HG02610 (cell line): Measurements from ENCODE around the gene C10orf90.
"Not testable (repeated sequence)": the region's sequence is repeated elsewhere in the genome, so short reads cannot be mapped to it uniquely, and the experiment has no call there.

Source experiments
- ATAC-seq: cut with Tn5 transposase; IDR thresholded peaks from one replicate; pipeline ENCODE4 v1.9.1; 2021; ENCODE audit warnings: mild to moderate bottlenecking, moderate library complexity; ENCODE audit not compliant: unreplicated experiment

C10orf90 gene

DNA sequence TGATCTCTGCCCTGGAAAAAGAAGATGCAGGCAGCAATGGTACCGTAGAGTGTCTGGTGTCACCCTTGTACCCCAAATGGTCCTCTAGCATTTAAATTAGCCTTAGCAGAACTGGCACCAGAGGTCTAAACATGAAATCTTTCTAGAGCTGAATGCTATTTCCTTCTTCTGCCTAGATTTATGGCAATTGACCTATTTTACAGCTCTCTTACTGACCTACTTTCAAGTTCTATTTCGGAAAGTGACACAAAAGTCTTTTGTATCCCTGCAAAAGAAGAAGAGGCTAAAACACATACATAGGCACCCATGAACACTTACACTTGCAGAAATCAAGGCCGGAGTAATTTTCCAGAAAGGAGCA lies 272.1 kb downstream of the C10orf90 start:
- no peak for ATAC-seq

DNA sequence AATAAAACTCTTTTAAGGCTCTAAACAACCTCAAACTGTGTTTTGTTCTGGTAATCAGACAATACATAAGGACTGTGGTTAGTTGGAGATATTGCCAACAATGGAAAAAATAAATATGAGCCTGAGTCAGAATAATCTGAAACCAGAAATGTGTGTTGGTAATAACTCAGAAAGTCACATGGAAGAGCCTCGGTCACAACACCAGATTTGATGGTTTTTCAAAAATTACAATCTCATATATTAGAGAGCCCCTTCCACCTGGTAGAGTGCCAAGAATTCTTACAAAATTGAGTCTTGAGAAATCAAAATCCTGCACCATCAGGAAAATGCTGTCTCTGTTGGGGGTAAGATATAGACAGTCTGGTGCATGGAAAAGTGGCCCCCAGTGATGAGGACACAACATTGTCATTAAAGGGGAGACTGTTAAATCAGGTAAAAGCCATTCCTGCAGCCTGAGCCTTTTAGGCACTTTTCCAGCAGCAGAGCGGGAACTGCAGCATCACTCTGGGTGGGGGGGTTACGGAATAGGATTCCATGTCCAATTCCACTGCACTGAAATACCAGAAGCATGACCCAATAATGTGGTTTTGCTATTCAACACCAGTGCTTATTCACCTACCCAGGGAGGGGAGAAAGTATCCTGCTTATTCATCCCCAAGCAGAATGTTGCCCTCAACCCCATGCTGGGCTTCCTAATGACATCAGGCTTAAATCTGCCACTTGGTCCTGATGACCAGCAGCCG lies 272.7 kb downstream of the C10orf90 start:
- ATAC-seq: no peak

DNA sequence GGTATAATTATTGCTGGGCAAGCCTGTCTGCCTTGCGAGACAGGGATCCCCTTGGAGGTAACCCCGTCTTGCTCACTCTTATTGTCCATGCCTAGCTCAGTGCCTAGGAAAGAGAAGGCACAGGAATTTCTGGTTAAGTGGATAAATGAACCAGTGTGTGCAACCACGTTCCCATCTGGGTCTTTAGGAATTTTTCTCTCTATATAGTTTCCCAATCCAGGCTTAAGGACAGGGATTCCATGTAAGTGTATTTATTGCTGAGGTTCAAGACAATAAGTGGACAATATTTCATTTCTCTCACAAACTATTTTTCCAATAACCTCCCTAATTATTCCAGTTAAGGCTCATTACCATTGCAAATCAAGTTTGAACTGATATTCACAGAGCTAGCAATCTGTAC lies 273.3 kb downstream of the C10orf90 start:
- ATAC-seq: no peak

DNA sequence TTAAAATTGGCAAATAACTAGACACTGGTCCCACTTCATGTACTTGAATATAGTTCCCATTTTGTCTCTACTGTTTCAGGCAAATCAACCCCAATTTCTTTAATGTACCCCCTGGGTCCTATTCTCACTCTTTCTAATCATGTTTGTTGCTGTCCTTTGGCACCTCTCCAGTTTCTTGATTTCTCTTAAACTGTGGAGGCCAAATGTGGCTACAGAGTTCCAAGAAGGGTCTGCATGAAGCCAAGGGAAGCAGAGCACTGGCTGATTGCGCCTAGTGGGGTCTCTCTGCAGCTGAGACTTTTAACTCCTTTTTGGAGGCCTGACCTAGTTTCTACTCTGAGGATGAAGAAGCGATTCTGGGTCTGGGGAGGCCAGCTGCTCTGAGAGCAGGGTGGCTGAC lies 275.5 kb downstream of the C10orf90 start:
- ATAC-seq: no peak

DNA sequence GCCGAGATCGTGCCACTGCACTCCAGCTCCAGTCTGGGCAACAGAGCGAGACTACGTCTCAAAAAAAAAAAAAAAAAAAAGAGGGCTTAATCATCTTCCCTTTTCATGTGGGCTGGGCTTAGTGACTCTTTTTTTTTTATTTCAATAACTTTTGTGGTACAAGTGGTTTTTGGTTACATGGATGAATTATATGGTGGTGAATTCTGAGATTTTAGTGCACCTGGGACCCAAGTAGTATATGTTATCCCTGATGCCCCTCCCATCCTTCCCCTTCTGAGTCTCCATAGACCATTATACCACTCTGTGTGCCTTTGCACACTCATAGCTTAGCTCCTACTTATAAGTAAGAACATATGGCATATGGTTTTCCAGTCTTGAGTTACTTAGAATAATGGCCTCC lies 277.4 kb downstream of the C10orf90 start:
- no peak for ATAC-seq

DNA sequence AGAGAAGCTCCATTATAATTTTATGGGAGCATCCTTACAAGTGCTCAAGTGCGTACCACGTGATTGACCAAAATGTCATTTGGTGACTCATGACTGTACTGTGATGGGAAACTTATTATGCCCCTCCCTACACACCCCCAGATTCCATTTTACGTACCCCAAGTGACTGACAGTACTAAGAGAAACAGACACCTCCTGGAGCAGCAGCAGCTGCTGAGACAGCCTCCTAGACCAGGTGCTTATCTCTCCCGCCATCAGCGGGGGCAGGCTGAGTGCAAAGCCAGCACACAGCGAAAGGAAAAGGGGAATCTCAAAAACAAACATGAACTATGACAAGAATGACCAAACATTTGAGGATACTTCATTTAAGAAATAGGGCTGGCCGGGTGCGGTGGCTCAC lies 278.0 kb downstream of the C10orf90 start:
- ATAC-seq: no peak

DNA sequence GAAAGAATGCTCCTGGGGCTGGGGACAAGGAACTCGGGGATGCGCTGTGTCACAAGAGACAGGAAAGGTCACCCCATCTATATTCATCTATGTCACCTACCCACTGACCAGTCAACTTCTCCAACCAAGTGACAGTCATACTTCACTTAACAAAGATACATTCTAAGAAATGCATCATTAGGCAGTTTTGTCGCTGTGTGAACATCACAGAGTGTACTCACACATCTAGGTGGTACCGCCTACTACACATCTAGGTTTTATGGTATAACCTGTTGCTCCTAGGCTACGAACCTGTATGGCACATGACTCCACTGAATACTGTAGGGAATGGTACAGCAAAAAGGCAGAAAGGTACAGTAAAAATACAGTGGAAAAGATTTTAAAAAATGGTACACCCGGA lies 278.4 kb downstream of the C10orf90 start:
- ATAC-seq: no peak

DNA sequence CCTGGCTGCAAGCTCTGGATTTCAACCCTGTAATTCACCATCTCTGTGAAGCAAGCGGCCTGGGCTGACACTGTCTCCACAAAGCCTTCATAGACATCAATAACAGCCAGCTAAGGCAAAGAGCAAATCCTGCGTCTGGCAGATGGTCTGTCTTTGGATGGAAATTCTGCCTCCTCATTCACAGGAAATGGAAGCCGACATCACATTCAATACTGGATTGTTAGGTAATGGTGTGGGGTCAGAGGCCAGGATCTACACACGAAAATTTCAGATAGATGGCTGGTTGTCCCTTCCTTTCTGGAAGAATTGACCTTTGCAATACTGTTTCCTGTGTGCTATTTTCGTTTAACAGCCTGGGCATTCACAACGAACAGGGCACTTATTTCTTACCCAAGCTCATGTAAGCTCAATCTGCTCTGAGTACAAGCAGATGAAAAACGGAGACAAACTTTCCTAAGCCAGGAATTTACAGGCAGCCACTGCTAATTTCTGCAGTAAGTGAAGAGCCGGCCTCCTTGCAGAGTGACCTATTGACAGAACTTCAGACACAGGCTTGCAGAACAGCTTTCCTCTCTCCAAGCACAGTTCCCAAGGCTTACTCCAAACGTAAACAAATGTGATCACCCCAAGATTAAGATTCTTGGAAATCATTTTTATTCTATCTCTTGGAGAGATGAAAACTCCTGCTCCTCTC lies 279.2 kb downstream of the C10orf90 start:
- ATAC-seq: no peak

DNA sequence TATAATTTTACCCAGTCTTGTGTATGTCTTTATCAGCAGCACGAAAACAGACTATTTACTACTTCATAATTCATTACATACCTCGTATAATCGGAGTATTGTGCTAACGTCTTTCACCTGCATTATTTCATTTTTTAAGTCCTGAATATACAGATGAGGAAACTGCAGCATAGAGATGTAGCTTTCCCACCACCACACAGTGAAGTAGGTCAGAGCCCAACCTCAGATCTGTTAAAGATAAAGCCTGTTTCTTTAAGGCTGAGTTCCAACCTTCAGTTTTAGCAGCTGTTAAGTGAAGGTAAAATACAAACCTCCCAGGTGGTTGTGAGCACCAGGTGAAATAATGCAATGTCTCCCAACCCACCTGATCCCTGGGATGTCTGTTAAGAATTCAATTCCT lies 280.2 kb downstream of the C10orf90 start:
- no peak for ATAC-seq

DNA sequence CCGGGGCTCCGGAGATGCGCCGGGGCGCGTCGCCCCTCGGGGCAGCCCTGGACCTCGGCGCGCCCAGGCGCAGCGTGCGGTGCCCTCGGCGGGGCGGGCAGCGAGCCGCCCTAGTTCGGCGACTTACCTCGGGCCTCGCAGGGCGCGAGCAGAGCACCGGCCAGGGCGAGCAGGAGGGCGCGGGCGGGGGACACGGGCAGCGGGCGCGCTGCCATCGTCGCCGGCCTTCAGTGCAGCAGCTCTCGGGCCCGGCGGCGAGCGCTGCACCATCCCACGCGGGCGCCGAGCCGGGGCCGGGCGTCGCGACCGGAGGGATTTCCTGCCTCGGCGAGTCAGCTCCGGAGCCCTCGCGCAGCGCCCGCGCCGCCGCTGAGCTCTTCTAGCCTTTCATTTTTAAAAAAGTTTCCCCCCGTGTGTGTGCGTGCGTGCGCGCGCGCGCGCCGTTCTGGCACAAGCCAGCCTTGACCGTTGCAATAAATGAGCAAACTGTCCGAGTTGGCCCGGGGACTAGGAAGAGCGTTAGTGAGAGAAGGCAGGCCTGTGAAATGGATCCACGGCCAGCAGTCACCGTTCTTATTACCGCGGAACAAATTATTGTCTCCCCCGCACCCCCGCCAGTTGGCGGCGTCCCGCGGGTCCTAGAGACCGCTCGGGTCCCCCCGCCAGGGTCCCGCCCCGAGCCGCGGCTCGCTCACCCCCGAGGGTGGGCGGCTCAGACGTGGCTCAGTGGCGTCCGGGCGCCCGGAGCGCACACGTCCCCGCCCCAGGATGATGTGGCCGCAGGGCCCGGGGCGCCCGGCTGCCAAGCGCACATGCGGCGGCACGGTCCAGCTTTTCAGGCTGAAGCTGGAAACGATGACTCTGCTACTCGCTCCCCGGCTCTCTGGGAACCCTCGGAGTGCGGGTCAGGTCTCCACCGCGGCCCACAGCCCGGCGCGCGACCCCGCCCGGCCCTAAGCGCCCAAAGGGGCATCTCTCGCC lies 282.3 kb downstream of the C10orf90 start, which contains the start of gene ADAM12:
TSS of gene ADAM12 (minus strand) at position 547 of the 981 bp plus-strand sequence. CDS start at position 215, 332 bp downstream.
- no peak for ATAC-seq

DNA sequence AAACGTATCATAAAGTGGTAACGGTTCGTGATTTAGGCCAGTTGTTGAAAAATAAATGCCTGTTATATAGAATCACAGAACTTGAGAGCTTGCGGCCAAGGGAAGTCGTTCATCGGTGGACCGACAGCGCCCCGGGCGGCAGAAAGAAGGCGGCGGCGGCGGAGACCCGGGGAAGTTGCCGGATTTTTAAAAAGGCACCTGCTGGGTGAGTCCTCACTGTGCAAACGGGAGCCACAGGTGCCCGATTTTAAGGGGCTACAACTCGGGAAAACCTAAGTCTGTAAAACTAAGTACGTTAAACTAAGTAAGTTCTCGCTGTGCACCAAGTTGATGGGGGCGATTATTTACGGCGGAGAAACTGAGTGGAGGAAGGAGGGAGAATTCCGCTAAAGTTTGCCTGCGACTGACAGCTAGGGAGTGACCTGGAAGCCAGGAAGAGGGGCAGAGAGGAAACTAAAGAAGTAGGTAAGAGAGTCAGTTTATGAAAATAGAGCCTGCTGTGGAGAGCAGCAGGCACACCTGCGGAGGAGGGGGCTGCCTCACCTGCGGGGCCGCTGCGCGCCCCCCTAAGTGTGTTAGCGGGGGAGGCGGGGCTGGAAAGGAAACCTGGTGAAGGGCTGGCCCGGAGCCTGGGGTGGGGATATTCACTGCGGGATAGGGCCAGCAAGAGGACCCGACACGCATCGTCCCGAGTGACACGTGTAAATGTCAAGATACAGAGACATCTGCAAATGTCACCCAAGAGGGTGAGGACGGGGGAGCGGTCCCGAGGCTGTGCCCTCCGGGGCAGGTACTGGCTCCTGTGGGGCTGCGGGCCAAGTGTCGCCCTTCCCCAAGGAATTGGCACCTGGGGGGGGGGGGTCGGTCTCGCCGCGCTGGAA lies 283.2 kb downstream of the C10orf90 start:
- ATAC-seq: no peak

DNA sequence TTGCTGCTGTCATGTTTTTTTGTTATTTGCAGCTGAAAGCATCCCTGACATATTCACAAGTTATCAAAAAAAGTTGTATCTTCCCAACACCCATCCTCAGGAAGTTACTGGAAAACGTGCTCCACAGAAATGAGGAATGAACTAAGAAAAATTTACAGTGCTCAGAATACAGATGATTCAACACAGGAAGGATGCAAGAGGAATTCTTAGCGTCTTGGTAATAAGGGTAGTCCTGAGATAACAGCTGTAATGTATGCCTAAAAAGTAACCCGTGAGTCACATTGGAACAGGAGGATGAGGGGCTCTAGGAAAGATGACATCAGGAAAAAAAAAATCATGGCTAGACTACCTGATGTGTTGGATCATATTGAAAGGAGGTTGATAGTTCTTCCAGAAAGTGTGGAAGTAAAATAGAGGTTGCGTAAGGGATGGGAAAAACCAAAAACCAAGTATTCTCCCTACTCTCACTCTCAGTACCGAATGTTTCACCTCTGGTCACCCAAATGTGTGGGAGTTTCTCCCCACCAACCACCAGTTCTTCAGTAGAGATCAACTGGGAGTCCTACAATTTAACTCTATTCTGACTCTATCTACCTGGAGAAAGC lies 286.1 kb downstream of the C10orf90 start:
- no peak for ATAC-seq

DNA sequence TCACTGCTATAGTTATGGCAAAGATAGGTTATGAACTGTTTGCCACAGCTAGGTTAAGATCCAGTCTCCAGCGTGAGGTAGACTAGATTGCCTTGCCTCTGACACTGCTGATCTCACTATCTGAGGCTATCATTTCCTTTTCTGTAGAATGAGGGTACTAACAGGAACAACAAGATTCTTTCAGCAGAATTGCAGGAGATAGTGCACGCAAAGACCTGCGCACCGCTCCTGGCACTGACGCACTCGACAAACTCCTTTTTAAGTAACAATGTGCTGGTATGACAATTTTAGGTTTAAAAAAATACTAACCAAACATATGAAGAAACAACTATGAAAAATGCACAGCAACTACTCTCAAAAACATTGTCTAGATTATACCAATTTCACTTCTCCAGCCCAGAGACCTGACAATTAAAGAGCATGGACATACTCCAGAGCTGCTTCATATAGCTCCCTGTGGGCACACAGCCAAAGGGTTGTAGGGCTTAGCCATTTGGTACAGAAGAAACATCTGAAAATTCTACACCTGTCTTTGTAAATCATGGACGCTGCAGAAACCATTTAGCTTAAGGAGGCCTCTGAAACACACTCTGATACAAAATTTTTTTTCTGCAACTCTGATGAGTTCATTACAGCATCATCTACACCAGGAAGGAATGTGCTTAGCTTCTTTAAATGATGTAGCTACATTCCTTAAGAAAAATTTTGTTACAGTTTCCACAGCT lies 290.0 kb downstream of the C10orf90 start:
- no peak for ATAC-seq

DNA sequence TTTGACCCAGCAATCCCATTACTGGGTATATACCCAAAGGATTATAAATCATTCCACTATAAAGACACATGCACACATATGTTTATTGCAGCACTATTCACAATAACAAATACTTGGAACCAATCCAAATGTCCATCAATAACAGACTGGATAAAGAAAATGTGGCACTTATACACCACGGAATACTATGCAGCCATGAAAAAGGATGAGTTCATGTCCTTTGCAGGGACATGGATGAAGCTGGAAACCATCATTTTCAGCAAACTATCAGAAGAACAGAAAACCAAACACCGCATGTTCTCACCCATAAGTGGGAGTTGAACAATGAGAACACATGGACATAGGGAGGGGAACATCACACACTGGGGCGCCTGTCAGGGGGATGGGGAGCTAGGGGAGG lies 291.3 kb downstream of the C10orf90 start:
- ATAC-seq: not testable (repeated sequence)

DNA sequence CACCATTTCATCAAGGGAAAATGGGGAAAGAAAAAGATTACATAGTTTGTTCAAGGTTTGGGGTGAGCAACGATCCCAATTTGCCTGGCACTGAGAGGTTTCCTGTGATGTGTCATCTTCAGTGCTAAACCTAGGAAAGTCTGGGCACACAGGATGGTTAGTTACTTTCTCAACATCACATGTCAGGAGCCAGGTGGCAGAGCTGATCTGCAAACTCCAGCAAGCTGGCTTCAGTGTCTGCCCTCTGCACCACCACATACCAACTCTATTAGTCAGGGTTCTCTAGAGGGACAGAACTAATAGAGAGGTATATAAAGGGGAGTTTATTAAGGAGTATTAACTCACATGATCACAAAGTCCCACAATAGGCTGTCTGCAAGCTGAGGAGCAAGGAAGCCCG lies 293.5 kb downstream of the C10orf90 start:
- no peak for ATAC-seq

DNA sequence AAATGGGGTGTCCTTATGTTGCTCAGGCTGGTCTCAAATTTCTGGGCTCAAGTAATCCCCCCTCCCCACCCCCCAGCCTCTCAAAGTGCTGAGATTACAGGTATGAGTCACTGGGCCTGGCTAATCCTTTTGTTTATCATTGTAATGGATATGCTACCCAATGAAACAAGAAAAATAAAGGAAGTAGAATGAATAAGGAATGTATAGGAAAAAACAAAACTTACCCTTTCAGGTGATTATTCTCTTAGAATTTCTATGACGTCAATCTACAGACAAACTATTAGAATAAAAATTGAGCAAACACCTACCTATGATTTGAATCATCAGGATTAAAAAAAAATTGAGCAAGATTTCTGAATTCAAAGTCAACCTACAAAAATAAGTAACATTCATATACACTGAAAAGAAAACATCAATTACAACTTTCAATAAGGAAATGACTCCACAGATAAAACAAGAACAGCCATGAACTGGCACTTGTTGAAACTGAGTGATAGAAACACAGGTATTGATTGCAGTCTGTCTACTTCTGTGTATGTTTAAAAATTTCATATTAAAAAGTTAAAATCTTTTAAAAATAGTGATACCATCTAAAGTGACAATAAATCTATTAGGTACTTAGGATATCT lies 294.5 kb downstream of the C10orf90 start:
- no peak for ATAC-seq

DNA sequence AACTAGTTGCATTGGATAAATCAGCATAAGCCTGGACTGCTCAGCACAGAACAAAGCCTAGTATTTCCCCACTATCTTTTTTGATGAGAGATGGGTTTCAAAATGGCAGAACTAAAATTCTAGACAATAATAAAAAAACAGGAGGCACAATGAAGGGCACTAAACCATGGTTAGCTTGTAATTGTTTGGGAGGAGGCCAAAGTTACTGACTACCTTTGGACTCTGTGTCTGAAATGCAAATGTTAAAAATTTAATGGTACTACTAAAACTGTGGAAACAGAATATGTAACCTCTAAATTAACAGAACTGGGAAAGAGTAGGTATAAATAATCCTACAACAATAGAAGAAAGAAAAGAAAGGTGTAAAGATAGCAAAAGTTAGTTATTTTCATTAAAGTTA lies 295.2 kb downstream of the C10orf90 start:
- ATAC-seq: no peak
